GM23338 (cell line): Measurements from ENCODE around the gene POU4F3. TPM values are rescaled to one million over a fixed set of nuclear protein-coding genes. Genes with fewer than 3 reads are reported as not detected.

Experiments used
- ATAC-seq: fragments of 200-7000 bp; cut with Tn5 transposase; 3 replicates; pipeline ENCODE4 v1.9.1; 2020
- DNase-seq: peaks from one replicate; pipeline ENCODE4 v3.0.0-alpha.2; 2015; ENCODE audit warnings: low spot score
- H2AFZ ChIP-seq: fragments of 200-600 bp; sonication (generic); 2 replicates; pipeline ENCODE4 v1.8.0; 2016; ENCODE audit warnings: antibody characterized with exemption, mild to moderate bottlenecking, moderate library complexity
- H3F3A ChIP-seq: fragments of 200-600 bp; sonication (generic); replicated peaks from 2 replicates; pipeline ENCODE4 v1.8.0; 2017; ENCODE audit warnings: antibody characterized with exemption, mixed run types, low read depth
- H3K27ac ChIP-seq: fragments of 200-600 bp; sonication (generic); 2 replicates; pipeline ENCODE4 v1.6.1; 2016; ENCODE audit warnings: low read depth
- H3K27me3 ChIP-seq: fragments of 200-600 bp; sonication (generic); 2 replicates; pipeline ENCODE4 v1.8.0; 2016; ENCODE audit warnings: mild to moderate bottlenecking, mixed run types, moderate library complexity; ENCODE audit not compliant: insufficient read depth
- H3K36me3 ChIP-seq: fragments of 200-600 bp; sonication (generic); 2 replicates; pipeline ENCODE4 v1.8.0; 2016; ENCODE audit warnings: mild to moderate bottlenecking; ENCODE audit not compliant: insufficient read depth
- H3K4me1 ChIP-seq: fragments of 200-600 bp; sonication (generic); 2 replicates; pipeline ENCODE4 v1.8.0; 2016; ENCODE audit warnings: mild to moderate bottlenecking, moderate library complexity; ENCODE audit not compliant: insufficient read depth
- H3K4me2 ChIP-seq: fragments of 200-600 bp; sonication (generic); 2 replicates; pipeline ENCODE4 v1.7.1; 2017; ENCODE audit warnings: mixed run types
- H3K4me3 ChIP-seq: fragments of 200-600 bp; sonication (generic); 2 replicates; pipeline ENCODE4 v1.6.1; 2016; ENCODE audit warnings: mixed run types
- H3K79me2 ChIP-seq: fragments of 200-600 bp; sonication (generic); replicated peaks from 2 replicates; pipeline ENCODE4 v1.8.0; 2017; ENCODE audit warnings: mild to moderate bottlenecking; ENCODE audit not compliant: insufficient read depth
- H3K9me2 ChIP-seq: fragments of 200-600 bp; sonication (generic); 2 replicates; pipeline ENCODE4 v1.8.0; 2017; ENCODE audit not compliant: insufficient read depth
- H4K20me1 ChIP-seq: fragments of 200-600 bp; sonication (generic); replicated peaks from 2 replicates; pipeline ENCODE4 v1.8.0; 2017; ENCODE audit warnings: mild to moderate bottlenecking; ENCODE audit not compliant: insufficient read depth
- H3K27ac Mint-ChIP-seq: 2 replicates; pipeline ENCODE4 v1.8.0; 2020; ENCODE audit warnings: inconsistent platforms, mild to moderate bottlenecking, moderate library complexity, mixed read lengths
- H3K27me3 Mint-ChIP-seq: 3 replicates; pipeline ENCODE4 v1.8.0; 2022; ENCODE audit warnings: low read depth, mild to moderate bottlenecking, moderate library complexity, mixed read lengths, inconsistent platforms; ENCODE audit not compliant: insufficient read depth, poor library complexity
- H3K36me3 Mint-ChIP-seq: 3 replicates; pipeline ENCODE4 v1.8.0; 2021; ENCODE audit warnings: low read depth, mild to moderate bottlenecking, inconsistent platforms, moderate library complexity, mixed read lengths
- H3K4me1 Mint-ChIP-seq: 3 replicates; pipeline ENCODE4 v1.8.0; 2020; ENCODE audit warnings: mild to moderate bottlenecking, inconsistent platforms, mixed read lengths
- H3K4me3 Mint-ChIP-seq: 3 replicates; pipeline ENCODE4 v1.8.0; 2021; ENCODE audit warnings: moderate library complexity, mild to moderate bottlenecking, inconsistent platforms, mixed read lengths
- H3K9me3 Mint-ChIP-seq: 3 replicates; pipeline ENCODE4 v1.8.0; 2020; ENCODE audit warnings: moderate library complexity, mild to moderate bottlenecking, inconsistent platforms, mixed read lengths
- NANOG ChIP-seq: IDR thresholded peaks from 2 replicates; pipeline ENCODE4 v1.6.1; 2016; ENCODE audit warnings: antibody characterized with exemption, borderline replicate concordance
- STAT1 ChIP-seq: IDR thresholded peaks from one replicate; pipeline ENCODE4 v1.6.1; 2016; ENCODE audit warnings: antibody characterized with exemption; ENCODE audit not compliant: unreplicated experiment
- ZNF331 ChIP-seq: fragments of 250-450 bp; sonication (Bioruptor Pico); IDR thresholded peaks from 2 replicates; pipeline ENCODE4 v1.5.0; 2020; ENCODE audit warnings: low read depth, mild to moderate bottlenecking, moderate library complexity
- polyA plus RNA-seq: library from polyadenylated mRNA; unstranded; fragments of >200 nt; fragmentation: Nextera tagmentation; extraction: Ambion mirVana; gene quantifications from 2 replicates; pipeline ENCODE4 v1.2.1, GENCODE V29; 2016
- total RNA-seq: library from RNA; depleted of rRNA; stranded (reverse); fragments of >200 nt; shearing (Covaris generic); gene quantifications from 2 replicates; pipeline ENCODE4 v1.2.3, GENCODE V29; 2014
- TF ChIP-seq, protein P1 (sequence below): IDR thresholded peaks from 2 replicates; pipeline ENCODE4 v1.6.1; 2016; ENCODE audit warnings: antibody characterized with exemption
- TF ChIP-seq, protein P2 (sequence below): fragments of 250-450 bp; sonication (Bioruptor Pico); IDR thresholded peaks from 2 replicates; pipeline ENCODE4 v1.5.0; 2020; ENCODE audit warnings: mild to moderate bottlenecking, moderate library complexity

Gene POU4F3
- total and polyA plus RNA-seq, 2 experiments from 2014 or later = 0.49 TPM; not detected in 1

DNA sequence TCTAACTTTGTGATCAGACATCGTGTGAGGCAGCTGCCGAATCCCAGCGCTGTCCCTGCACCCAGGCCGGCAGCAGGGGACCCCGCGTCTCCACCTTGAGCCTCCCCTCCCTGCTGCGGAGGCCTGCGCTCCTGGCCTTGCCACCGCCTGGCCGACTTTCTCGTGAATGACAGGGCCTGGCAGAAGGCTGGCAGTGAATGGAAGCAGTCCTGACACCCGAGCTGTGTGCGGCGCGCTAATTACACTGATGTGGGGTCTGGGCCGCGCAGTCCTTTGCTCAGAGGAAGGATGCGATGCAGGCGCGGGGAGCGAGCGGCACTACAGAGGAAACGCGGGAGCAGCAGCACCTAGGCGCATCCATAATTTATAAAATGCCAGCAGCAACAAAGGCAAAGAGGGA lies 40.3 kb downstream of the POU4F3 start (continued):
- TF ChIP-seq, protein P1, sequence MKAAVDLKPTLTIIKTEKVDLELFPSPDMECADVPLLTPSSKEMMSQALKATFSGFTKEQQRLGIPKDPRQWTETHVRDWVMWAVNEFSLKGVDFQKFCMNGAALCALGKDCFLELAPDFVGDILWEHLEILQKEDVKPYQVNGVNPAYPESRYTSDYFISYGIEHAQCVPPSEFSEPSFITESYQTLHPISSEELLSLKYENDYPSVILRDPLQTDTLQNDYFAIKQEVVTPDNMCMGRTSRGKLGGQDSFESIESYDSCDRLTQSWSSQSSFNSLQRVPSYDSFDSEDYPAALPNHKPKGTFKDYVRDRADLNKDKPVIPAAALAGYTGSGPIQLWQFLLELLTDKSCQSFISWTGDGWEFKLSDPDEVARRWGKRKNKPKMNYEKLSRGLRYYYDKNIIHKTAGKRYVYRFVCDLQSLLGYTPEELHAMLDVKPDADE = no peak
- no peak for TF ChIP-seq STAT1

DNA sequence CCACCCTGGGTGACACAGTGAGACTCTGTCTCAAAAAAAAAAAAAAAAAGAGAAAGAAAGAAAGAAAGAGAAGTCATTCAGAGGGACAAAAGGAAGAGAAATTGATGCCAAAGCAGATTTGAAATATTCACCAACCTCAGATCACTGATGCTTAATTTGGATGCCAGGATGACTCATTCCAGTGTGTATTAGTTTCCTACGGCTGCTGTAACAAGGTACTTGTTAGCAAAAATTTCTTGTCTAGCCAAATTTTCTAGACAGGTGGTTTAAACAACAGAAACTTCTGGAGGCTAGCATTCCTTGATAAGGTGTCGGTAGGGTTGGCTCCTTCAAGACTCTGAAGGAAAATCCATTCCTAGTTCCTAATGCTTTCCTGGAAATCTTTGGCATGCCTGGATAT lies 42.1 kb downstream of the POU4F3 start:
- H3K27ac Mint-ChIP-seq = no peak overlapping the region
- no peak for DNase-seq

More for the DNA sequence above, 42.1 kb downstream of the POU4F3 start:
- Histone ChIP-seq H3K27me3 (peaks cover 26% of the 10 kb centered on the region), H2AFZ (no peak overlapping the region), H3K79me2 (no peaks in the 10 kb centered on the region), H4K20me1 (no peaks in the 10 kb centered on the region), H3K36me3 (no peaks in the 10 kb centered on the region), H3K4me2 (no peak overlapping the region), H3K4me1 (no peaks in the 10 kb centered on the region), H3K9me2 (no peaks in the 10 kb centered on the region), H3K4me3 (no peak overlapping the region), H3F3A (no peaks in the 10 kb centered on the region), H3K27ac (no peak overlapping the region)
- peaks cover 12% of the 10 kb centered on the region for H3K27me3 Mint-ChIP-seq
- peaks cover 2% of the 10 kb centered on the region; the same call in 2 of the 3 replicates for H3K4me1 Mint-ChIP-seq
- TF ChIP-seq STAT1 (no peak), ZNF331 (CRISPR knock-in tag) (no peak), NANOG (no peak)
- TF ChIP-seq, protein P2, sequence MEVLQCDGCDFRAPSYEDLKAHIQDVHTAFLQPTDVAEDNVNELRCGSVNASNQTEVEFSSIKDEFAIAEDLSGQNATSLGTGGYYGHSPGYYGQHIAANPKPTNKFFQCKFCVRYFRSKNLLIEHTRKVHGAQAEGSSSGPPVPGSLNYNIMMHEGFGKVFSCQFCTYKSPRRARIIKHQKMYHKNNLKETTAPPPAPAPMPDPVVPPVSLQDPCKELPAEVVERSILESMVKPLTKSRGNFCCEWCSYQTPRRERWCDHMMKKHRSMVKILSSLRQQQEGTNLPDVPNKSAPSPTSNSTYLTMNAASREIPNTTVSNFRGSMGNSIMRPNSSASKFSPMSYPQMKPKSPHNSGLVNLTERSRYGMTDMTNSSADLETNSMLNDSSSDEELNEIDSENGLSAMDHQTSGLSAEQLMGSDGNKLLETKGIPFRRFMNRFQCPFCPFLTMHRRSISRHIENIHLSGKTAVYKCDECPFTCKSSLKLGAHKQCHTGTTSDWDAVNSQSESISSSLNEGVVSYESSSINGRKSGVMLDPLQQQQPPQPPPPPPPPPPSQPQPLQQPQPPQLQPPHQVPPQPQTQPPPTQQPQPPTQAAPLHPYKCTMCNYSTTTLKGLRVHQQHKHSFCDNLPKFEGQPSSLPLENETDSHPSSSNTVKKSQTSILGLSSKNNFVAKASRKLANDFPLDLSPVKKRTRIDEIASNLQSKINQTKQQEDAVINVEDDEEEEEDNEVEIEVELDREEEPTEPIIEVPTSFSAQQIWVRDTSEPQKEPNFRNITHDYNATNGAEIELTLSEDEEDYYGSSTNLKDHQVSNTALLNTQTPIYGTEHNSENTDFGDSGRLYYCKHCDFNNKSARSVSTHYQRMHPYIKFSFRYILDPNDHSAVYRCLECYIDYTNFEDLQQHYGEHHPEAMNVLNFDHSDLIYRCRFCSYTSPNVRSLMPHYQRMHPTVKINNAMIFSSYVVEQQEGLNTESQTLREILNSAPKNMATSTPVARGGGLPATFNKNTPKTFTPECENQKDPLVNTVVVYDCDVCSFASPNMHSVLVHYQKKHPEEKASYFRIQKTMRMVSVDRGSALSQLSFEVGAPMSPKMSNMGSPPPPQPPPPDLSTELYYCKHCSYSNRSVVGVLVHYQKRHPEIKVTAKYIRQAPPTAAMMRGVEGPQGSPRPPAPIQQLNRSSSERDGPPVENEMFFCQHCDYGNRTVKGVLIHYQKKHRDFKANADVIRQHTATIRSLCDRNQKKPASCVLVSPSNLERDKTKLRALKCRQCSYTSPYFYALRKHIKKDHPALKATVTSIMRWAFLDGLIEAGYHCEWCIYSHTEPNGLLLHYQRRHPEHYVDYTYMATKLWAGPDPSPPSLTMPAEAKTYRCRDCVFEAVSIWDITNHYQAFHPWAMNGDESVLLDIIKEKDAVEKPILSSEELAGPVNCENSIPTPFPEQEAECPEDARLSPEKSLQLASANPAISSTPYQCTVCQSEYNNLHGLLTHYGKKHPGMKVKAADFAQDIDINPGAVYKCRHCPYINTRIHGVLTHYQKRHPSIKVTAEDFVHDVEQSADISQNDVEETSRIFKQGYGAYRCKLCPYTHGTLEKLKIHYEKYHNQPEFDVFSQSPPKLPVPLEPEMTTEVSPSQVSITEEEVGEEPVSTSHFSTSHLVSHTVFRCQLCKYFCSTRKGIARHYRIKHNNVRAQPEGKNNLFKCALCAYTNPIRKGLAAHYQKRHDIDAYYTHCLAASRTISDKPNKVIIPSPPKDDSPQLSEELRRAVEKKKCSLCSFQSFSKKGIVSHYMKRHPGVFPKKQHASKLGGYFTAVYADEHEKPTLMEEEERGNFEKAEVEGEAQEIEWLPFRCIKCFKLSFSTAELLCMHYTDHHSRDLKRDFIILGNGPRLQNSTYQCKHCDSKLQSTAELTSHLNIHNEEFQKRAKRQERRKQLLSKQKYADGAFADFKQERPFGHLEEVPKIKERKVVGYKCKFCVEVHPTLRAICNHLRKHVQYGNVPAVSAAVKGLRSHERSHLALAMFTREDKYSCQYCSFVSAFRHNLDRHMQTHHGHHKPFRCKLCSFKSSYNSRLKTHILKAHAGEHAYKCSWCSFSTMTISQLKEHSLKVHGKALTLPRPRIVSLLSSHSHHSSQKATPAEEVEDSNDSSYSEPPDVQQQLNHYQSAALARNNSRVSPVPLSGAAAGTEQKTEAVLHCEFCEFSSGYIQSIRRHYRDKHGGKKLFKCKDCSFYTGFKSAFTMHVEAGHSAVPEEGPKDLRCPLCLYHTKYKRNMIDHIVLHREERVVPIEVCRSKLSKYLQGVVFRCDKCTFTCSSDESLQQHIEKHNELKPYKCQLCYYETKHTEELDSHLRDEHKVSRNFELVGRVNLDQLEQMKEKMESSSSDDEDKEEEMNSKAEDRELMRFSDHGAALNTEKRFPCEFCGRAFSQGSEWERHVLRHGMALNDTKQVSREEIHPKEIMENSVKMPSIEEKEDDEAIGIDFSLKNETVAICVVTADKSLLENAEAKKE (CRISPR knock-in tag) = no peak
- no peak for ATAC-seq
- H3K36me3 Mint-ChIP-seq = no peaks in the 10 kb centered on the region
- no peak overlapping the region for H3K4me3 Mint-ChIP-seq
- H3K9me3 Mint-ChIP-seq = no peaks in the 10 kb centered on the region
